Thoracic aorta (tissue), 2 donors: ENCODE data around the gene CACNA2D4. TPM values are rescaled to one million over a fixed set of nuclear protein-coding genes. Genes with fewer than 3 reads are reported as not detected.

ENCODE experiments used
- ATAC-seq: fragments of 150-250 bp; one replicate; pipeline ENCODE4 v1.8.0; 2017; ENCODE audit warnings: low read depth; ENCODE audit not compliant: insufficient number of reproducible peaks, low FRiP score
- DNase-seq: peaks from one replicate; pipeline ENCODE4 v3.0.0-alpha.2; 2020; ENCODE audit warnings: low spot score
- H3K27ac ChIP-seq, 2 donors: fragments of 200-600 bp; sonication (generic); 1 replicate in 1 of 2; 2 replicates in 1 of 2; pipeline ENCODE4 v1.5.1; 2016; ENCODE audit warnings: mild to moderate bottlenecking in 2 of 2, moderate library complexity in 2 of 2
- H3K27me3 ChIP-seq: fragments of 200-600 bp; sonication (generic); replicated peaks from 2 replicates; pipeline ENCODE4 v1.6.0; 2016; ENCODE audit warnings: mild to moderate bottlenecking; ENCODE audit not compliant: insufficient read depth
- H3K36me3 ChIP-seq: fragments of 200-600 bp; sonication (generic); one replicate; pipeline ENCODE4 v1.5.1; 2016
- H3K4me1 ChIP-seq, 2 donors: fragments of 200-600 bp; sonication (generic); 1 replicate in 1 of 2; 2 replicates in 1 of 2; pipeline versions ENCODE4 v1.5.1 to v1.6.0; 2016; ENCODE audit warnings: low read depth in 2 of 2, mild to moderate bottlenecking in 1 of 2; ENCODE audit not compliant: control insufficient read depth in 1 of 2
- H3K4me3 ChIP-seq: fragments of 200-600 bp; sonication (generic); 2 replicates; pipeline ENCODE4 v1.5.1; 2016; ENCODE audit warnings: mild to moderate bottlenecking
- H3K9me3 ChIP-seq: fragments of 200-600 bp; sonication (generic); 2 replicates; pipeline ENCODE4 v1.5.1; 2016
- total RNA-seq, 2 donors: library from RNA; depleted of rRNA; stranded (reverse); fragments of >200 nt; gene quantifications; one replicate each; pipeline versions ENCODE4 v1.1.0 to v1.2.3, GENCODE V29; 2016
- TF ChIP-seq, protein P1 (sequence below): fragments of 200-600 bp; sonication (generic); IDR thresholded peaks from one replicate; pipeline ENCODE4 v1.5.1; 2019; ENCODE audit warnings: antibody characterized with exemption

CACNA2D4 gene
- total RNA-seq, 2 donors from 2014 or later = 8.7 to 12.3 TPM

DNA sequence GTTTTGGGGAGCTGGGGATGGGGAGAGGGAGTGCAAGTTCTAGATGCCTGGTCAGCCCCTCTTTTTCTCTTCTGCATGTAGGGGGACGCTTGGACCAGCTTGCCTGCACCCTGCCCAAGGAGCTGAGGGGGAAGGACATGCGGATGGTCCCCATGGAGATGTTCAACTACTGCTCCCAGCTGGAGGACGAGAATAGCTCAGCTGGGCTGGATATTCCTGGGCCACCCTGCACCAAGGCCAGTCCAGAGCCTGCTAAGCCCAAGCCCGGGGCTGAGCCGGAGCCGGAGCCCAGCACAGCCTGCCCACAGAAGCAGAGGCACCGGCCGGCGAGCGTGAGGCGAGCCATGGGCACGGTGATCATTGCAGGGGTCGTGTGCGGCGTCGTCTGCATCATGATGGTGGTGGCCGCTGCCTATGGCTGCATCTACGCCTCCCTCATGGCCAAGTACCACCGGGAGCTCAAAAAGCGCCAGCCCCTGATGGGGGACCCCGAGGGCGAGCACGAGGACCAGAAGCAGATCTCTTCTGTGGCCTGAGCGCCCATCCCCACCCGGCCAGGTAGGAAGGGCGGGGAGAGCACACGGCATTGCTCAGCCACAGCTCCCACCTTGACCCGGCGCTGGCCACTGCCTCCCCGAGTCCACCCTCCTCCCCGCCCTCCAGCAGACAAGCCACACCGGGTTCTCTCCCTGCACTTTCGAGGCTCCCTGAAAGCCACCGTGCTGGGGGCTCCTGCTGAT is 84.1 kb downstream of the CACNA2D4 start:
- no peak overlapping the region for H3K27ac ChIP-seq
- no peak for DNase-seq
- no peak for ATAC-seq

DNA sequence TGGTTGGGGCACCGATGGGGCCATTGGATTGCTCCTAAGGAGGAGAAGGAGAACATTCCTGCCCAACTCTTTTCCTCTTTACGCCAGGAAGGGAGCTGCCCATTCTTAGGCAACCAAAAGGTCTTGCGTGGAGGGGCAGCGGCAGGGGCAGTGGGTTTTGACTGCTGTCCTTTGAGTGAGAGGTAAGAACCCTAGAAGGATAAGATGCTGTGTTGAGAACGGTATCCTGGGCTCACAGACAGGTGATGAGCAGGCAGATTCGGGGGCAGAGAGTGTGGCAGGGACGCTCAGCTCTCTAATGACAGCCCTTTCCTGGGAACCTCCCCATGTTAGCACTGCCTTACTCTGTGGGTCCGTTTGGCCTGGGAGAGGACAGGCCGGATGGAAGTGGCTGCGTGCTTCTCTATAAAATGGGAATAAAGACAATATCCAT is 84.8 kb downstream of the CACNA2D4 start:
- Histone ChIP-seq H3K27ac (no peak overlapping the region), H3K4me1 (no peaks in the 10 kb centered on the region), H3K4me3 (no peak overlapping the region), H3K36me3 (no peaks in the 10 kb centered on the region), H3K27me3 (no peaks in the 10 kb centered on the region), H3K9me3 (no peaks in the 10 kb centered on the region)
- ATAC-seq (no peak), DNase-seq (no peak)
- TF ChIP-seq, protein P1, sequence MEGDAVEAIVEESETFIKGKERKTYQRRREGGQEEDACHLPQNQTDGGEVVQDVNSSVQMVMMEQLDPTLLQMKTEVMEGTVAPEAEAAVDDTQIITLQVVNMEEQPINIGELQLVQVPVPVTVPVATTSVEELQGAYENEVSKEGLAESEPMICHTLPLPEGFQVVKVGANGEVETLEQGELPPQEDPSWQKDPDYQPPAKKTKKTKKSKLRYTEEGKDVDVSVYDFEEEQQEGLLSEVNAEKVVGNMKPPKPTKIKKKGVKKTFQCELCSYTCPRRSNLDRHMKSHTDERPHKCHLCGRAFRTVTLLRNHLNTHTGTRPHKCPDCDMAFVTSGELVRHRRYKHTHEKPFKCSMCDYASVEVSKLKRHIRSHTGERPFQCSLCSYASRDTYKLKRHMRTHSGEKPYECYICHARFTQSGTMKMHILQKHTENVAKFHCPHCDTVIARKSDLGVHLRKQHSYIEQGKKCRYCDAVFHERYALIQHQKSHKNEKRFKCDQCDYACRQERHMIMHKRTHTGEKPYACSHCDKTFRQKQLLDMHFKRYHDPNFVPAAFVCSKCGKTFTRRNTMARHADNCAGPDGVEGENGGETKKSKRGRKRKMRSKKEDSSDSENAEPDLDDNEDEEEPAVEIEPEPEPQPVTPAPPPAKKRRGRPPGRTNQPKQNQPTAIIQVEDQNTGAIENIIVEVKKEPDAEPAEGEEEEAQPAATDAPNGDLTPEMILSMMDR = no peak

More for the DNA sequence above, 84.1 kb downstream of the CACNA2D4 start:
- TF ChIP-seq, protein P1 = no peak
- H3K27me3 ChIP-seq = no peaks in the 10 kb centered on the region
- no peaks in the 10 kb centered on the region for H3K9me3 ChIP-seq
- H3K4me1 ChIP-seq = no peaks in the 10 kb centered on the region
- H3K4me3 ChIP-seq = no peak overlapping the region
- no peaks in the 10 kb centered on the region for H3K36me3 ChIP-seq

DNA sequence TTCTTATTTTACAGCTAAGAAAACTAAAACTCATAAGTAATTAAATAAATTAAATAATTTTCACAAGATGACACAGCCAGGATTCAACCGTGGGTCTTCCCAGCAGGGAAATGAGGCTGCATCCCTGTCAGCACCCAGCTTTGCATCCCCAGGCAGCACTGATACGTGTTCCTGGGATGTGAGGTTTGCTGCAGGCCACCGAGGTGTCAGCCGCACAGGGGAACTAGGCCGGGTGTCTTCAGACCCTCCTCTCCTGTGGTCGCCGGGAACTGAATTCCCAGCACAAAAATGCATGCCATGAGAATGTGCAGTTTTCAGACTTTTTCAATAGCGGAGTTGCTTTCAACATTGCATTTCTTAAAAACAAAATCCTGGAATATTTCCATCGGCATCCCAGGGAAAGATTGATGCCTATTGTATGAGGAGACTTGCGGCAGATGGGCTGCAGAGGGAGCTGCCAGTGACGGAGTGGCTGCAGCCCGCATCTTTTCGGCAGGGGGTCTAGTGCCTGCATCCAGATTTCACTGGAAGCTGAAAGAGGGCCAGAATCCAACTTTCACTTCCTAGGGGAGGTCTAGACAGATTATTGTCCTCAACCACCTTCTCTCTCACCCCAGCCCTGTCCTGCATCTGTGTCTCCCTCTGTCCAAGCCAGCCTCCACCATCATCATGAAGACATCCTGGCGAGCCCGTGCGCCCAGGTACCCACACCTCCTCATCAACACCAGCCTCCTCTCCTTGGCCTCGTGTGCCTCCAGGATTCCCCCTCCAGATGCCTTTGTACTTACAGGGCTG is 85.5 kb downstream of the CACNA2D4 start:
- DNase-seq (no peak), ATAC-seq (no peak)
- Histone ChIP-seq H3K9me3 (no peaks in the 10 kb centered on the region), H3K27ac (no peak overlapping the region), H3K4me3 (no peak overlapping the region), H3K27me3 (no peaks in the 10 kb centered on the region), H3K36me3 (no peaks in the 10 kb centered on the region), H3K4me1 (no peaks in the 10 kb centered on the region)
- TF ChIP-seq, protein P1 = no peak

DNA sequence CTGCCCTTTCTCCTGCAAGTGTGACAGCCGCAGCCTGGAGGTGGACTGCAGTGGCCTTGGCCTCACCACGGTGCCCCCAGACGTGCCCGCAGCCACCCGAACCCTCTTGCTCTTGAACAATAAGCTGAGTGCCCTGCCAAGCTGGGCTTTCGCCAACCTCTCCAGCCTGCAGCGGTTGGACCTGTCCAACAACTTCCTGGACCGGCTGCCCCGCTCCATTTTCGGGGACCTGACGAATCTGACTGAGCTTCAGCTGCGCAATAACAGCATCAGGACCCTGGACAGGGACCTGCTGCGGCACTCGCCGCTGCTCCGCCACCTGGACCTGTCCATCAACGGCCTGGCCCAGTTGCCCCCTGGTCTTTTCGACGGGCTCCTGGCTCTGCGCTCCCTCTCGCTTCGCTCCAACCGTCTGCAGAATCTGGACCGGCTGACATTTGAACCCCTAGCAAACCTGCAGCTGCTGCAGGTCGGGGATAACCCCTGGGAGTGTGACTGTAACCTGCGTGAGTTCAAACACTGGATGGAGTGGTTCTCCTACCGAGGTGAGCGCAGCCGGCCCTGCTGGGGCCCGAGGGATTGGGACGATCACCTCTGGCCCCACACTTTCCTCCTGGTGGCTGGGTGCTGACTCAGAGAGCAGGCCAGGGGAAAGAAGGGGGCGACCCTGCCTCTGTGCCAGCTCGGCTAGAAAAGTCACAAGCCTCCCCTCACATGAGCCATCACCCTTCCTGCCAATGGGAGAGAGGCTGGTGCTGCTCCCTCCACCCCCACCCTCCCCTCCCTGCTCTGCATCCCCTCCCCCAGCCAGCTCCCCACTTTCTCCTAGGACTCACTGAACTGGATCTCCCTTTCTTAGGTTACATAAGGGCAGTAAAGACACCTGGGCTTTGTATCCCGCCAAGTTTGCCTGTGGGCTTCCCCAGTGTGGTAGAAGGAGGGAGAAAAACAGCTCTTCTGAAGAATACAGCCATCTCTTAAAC is 87.2 kb downstream of the CACNA2D4 start:
- DNase-seq (no peak), ATAC-seq (no peak)
- no peaks in the 10 kb centered on the region for H3K4me1 ChIP-seq
- H3K9me3 ChIP-seq = no peaks in the 10 kb centered on the region
- no peaks in the 10 kb centered on the region for H3K36me3 ChIP-seq
- no peak overlapping the region for H3K27ac ChIP-seq
- TF ChIP-seq, protein P1 = no peak
- H3K4me3 ChIP-seq = no peak overlapping the region
- H3K27me3 ChIP-seq = no peaks in the 10 kb centered on the region
